ENCODE data around the gene SPEN.

GRCh38 chr1:15843826-15844572 lies 3.5 kb upstream of the SPEN start:
- no peak for TF ChIP-seq ZNF324 (tag by site-specific recombination; IDR thresholded peaks at IDR 0.05)
- TF ChIP-seq CTCF (tag by site-specific recombination; IDR thresholded peaks at IDR 0.05): no peak
- no peak for TF ChIP-seq ZNF266 (tag by site-specific recombination; IDR thresholded peaks at IDR 0.05; ENCODE audit: low read depth)
- TF ChIP-seq ZNF112 (tag by site-specific recombination; IDR thresholded peaks at IDR 0.05): no peak
- no peak for TF ChIP-seq ZNF449 (tag by site-specific recombination; IDR thresholded peaks at IDR 0.05)
- TF ChIP-seq ZNF202 (tag by site-specific recombination; IDR thresholded peaks at IDR 0.05; ENCODE audit: borderline replicate concordance): no peak
- TF ChIP-seq ZNF138 (tag by site-specific recombination; IDR thresholded peaks at IDR 0.05; ENCODE audit: borderline replicate concordance): no peak
- no peak for TF ChIP-seq HOXC10 (CRISPR knock-in tag; IDR thresholded peaks at IDR 0.05)
